Stromal cell of bone marrow (primary cell): ENCODE results near the gene MED7.

Source experiments
- DNase-seq: peaks from one replicate; pipeline ENCODE4 v3.0.0-alpha.2; 2012; ENCODE audit warnings: low read depth

The MED7 gene

GRCh38 chr5:157106630-157107461, 35.8 kb downstream of the MED7 start:
- DNase-seq, result peak; percentile 20

DNA sequence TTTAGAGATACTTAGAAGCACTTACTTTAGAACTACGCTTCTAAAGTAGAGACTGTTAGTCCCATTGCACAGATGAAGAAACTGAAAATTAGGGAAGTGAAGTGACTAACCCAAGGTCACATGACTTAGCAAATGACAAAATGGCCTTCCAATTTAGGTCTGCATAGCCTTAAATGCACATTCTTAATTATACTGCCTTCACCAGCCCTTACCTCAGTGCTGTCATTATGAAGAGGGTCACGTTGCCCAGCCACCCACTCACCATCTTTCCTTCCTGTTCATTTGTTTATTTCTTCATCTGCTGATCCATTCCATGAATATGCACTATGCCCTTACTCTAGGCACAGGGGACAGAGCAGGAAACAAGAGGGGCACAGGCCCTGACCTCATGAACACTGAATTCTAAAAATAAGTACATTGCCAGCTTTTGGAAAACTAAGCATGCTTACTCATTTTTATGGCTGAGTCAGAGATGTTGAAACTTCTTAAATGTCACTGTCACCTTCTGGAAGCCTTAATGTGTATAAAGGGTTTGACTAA, 42.5 kb downstream of the MED7 start:
- DNase-seq, result peak; percentile 75

- DNase-seq, result no peak
Observed at GRCh38 chr5:157088342-157088990, 54.2 kb downstream of the MED7 start.
